Astrocyte of the spinal cord (primary cell): ENCODE data around the gene ZNF532.

Source experiments
- DNase-seq: peaks from one replicate; pipeline ENCODE4 v3.0.0; 2011; ENCODE audit warnings: low read depth, low spot score
- H3K4me3 ChIP-seq: 2 replicates; pipeline ENCODE4 v1.5.1; 2011; ENCODE audit warnings: low read depth, mild to moderate bottlenecking, low read length, moderate library complexity
- in situ Hi-C: cut with HindIII; loops from 2 replicates; pipeline ENCODE4 v1.10.0; 2017; ENCODE audit warnings: low sequenced_read_pairs
- TF ChIP-seq, protein P1 (sequence below): IDR thresholded peaks from 2 replicates; pipeline ENCODE4 v1.5.1; 2012; ENCODE audit warnings: low read depth, mild to moderate bottlenecking, low read length, inconsistent platforms

ZNF532 gene

DNA sequence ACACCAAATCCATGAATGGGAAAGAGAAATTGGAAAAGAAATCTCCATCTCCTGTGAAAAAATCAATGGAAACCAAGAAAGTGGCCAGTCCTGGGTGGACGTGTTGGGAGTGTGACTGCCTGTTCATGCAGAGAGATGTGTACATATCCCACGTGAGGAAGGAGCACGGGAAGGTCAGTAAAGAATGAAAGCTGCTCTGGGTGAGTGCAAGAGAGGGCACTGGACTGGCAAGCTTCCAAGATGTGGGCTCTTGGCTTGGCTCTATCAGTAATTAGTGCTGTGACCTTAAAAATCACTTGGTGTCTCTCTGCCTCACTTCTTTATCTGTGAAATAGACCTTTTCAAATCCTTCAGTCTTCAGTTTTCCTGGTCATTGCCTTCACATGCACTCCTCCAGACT, 89.0 kb downstream of the ZNF532 start:
- in situ Hi-C loops, result no loop called here
- no peak overlapping the region for H3K4me3 ChIP-seq
- TF ChIP-seq, protein P1, sequence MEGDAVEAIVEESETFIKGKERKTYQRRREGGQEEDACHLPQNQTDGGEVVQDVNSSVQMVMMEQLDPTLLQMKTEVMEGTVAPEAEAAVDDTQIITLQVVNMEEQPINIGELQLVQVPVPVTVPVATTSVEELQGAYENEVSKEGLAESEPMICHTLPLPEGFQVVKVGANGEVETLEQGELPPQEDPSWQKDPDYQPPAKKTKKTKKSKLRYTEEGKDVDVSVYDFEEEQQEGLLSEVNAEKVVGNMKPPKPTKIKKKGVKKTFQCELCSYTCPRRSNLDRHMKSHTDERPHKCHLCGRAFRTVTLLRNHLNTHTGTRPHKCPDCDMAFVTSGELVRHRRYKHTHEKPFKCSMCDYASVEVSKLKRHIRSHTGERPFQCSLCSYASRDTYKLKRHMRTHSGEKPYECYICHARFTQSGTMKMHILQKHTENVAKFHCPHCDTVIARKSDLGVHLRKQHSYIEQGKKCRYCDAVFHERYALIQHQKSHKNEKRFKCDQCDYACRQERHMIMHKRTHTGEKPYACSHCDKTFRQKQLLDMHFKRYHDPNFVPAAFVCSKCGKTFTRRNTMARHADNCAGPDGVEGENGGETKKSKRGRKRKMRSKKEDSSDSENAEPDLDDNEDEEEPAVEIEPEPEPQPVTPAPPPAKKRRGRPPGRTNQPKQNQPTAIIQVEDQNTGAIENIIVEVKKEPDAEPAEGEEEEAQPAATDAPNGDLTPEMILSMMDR, result no peak
- no peak for DNase-seq

DNA sequence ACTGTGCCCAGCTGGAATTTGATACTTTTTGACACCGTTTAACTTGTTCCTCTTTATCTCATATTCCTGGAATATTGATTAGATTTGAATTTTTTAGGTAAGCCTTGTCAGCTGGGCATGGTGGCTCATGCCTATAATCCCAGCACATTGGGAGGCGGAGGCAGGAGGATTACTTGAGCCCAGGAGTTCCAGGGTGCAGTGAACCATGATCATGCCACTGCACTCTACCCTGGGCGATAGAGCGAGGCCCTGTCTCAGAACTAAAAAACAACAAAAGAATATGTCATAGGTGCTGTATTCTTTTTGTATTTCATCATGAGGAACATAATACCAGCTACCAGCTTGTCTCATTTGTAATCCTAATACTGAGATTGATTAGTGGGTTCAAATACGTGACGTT, 90.3 kb downstream of the ZNF532 start:
- TF ChIP-seq, protein P1, result no peak
- in situ Hi-C loops, result no loop called here
- H3K4me3 ChIP-seq, result no peak overlapping the region
- no peak for DNase-seq

DNA sequence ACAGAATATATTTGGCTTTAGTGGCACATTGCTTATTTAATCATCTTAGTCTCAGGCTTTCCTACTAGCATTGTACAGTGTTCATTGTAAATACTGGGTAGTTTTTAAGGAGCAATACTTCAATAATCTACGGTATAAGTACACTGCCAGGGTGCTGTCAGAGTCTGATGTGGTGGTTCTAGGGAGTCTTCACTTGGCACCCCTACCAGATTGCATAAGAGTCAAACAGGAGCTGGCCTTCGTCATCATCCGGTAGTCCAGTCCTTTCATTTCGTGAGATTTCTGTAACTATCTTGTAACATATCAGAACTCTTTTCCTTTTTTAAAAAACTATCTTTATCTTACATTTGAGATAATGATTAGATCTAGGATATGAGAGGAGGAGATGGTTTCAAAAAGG, 91.1 kb downstream of the ZNF532 start:
- no peak for DNase-seq
- in situ Hi-C loops, result no loop called here
- TF ChIP-seq, protein P1, result no peak
- no peak overlapping the region for H3K4me3 ChIP-seq

DNA sequence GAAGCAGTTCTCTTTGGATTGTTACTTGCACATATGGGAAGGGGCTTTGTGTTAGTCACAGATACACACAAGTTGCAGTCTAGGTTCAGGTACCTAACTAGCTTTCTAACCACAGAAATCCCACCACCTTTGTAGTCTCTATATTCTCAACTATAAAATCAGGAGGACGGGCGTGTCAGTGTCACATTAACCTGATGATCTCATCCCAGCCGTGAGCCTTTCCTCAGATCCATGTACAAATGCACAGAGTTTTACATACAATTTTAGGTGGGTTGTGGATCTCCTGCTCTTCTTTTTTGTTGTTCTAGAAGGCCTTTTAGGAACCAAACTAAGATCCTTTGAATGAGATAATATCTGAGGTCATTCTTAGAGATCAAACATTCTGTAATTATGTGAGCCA, 94.0 kb downstream of the ZNF532 start:
- TF ChIP-seq, protein P1, result no peak

DNA sequence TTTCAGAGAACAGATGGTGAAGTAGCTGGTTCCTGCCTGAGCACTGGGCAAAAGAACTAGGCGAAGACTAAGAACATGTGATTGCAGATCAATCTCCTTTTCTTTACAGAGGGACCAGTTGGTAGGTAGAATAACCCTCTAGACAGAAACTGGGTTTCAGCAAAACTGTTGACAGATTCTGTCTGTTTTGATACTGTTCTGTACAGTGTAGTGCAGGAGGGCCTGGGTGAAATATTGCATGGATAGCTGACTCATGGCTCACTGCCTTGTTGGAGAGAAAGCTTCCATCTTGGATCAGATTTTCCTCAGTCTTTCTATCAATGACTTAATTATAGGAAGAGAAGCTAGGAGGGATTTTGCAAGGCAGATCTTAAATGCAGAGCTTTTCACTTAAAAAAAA, 95.8 kb downstream of the ZNF532 start:
- TF ChIP-seq, protein P1, result no peak
- in situ Hi-C loops, result no loop called here
- no peak for DNase-seq
- no peak overlapping the region for H3K4me3 ChIP-seq

More for the DNA sequence above, 94.0 kb downstream of the ZNF532 start:
- in situ Hi-C loops, result no loop called here
- DNase-seq, result no peak
- no peak overlapping the region for H3K4me3 ChIP-seq

DNA sequence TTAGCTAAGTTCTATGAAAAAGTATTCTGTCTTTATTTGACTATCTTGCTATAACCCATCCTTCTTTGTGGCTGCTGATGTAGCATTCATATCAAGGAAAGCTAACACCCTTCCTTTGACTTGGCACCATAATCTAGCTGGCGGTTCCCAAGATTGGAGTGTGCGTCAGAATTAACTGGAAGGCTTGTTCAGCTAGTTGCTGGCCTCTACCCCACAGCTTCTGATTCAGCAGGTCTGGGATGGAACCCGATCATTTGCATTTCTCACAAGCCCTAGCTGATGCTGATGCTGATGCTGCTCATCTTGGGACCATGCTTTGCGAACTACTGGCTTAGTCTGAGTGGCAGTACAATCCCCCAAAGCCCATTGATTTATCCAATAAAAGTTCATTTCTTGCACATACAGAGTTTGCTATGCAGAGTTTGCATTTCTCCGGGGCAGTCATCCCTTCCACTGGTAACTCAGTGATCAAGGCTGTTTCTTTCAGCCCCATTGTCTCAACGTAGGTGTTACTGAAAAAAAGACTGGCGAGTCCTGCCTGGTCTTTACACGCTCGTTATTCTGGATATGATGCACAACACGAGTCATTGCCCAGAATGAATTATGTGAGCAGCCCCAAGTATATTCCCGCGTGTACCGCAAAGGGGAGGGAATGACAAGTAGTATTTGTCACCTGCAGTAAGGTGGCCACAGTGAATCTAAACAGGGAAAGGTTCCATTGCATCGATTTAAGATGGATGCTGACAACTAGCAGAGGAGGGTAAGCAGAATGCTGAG, 96.5 kb downstream of the ZNF532 start:
- TF ChIP-seq, protein P1, result no peak
- H3K4me3 ChIP-seq, result no peak overlapping the region
- DNase-seq, result no peak
- in situ Hi-C loops, result no loop called here
